NT2/D1 (cell line): ENCODE measurements around the gene TOM1.

Experiments used
- YY1 ChIP-seq: IDR thresholded peaks from 2 replicates; pipeline ENCODE4 v1.6.1; 2011; ENCODE audit not compliant: insufficient read length, insufficient read depth
- ZNF274 ChIP-seq: IDR thresholded peaks from 2 replicates; pipeline ENCODE4 v1.6.1; 2011; ENCODE audit warnings: mild to moderate bottlenecking, low read depth, low read length

DNA sequence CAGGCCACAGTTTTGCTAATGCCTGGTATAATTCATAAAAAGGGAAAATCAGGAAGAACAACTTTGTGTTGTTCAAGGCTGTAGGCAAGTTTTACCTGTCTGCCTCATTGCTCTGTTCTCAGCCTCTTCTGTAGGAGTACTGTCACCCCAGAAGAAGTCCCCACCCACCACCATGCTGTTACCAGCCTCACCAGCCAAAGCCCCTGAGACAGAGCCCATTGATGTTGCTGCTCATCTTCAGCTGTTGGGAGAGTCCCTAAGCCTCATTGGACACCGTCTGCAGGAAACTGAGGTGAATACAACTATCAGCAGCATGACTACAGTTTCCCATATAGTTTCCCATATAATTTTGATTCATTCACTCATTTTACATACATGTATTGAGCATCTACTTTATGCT, 11.6 kb upstream of the TOM1 start:
- no peak for TF ChIP-seq YY1
- TF ChIP-seq ZNF274, result no peak
